ENCODE measurements around the gene MOSPD3.

GRCh38 chr7:100649826-100650565 is 37.7 kb downstream of the MOSPD3 start:
- no peak for TF ChIP-seq CTCF (optimal IDR thresholded peaks at IDR 0.05 in 1 of 3, IDR thresholded peaks at IDR 0.05 in 1 of 3, conservative IDR thresholded peaks at IDR 0.05 in 1 of 3; ENCODE audit: extremely low read depth in 1 of 3, insufficient read depth in 2 of 3, low read length in 3 of 3)
- TF ChIP-seq EZH2 (IDR thresholded peaks at IDR 0.05; ENCODE audit: low read length): no peak
